GM10266 (cell line): ENCODE measurements around the gene CLEC6A.

Experiments
- DNase-seq: peaks from one replicate; pipeline ENCODE4 v3.0.0; 2012; ENCODE audit errors: extremely low spot score
- TF ChIP-seq, protein P1 (sequence below): IDR thresholded peaks from 2 replicates; pipeline ENCODE4 v1.5.1; 2012; ENCODE audit warnings: mild to moderate bottlenecking, low read depth; ENCODE audit not compliant: control insufficient read depth, insufficient read depth; ENCODE audit errors: missing control alignments

CLEC6A gene

DNA sequence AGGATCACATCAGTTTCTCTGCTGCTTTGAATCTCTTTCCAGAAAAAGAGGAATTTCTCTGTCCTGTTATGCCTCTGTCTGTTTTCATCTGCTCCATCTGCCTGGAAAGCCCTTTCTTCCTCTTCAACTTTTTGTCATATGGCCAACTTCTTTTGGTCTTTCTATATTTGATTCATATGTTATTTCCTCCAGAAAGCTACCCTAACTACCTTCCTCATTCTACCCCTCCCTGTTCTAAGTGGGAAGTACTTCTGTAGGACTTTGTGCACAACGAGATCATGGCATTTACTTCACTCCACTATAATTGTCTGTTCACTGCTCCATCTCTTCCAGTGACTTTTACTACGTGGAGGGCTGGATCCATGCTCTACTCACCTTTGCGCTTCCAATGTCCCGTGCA is 63.4 kb downstream of the CLEC6A start:
- TF ChIP-seq, protein P1, sequence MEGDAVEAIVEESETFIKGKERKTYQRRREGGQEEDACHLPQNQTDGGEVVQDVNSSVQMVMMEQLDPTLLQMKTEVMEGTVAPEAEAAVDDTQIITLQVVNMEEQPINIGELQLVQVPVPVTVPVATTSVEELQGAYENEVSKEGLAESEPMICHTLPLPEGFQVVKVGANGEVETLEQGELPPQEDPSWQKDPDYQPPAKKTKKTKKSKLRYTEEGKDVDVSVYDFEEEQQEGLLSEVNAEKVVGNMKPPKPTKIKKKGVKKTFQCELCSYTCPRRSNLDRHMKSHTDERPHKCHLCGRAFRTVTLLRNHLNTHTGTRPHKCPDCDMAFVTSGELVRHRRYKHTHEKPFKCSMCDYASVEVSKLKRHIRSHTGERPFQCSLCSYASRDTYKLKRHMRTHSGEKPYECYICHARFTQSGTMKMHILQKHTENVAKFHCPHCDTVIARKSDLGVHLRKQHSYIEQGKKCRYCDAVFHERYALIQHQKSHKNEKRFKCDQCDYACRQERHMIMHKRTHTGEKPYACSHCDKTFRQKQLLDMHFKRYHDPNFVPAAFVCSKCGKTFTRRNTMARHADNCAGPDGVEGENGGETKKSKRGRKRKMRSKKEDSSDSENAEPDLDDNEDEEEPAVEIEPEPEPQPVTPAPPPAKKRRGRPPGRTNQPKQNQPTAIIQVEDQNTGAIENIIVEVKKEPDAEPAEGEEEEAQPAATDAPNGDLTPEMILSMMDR = no peak
- no peak for DNase-seq

DNA sequence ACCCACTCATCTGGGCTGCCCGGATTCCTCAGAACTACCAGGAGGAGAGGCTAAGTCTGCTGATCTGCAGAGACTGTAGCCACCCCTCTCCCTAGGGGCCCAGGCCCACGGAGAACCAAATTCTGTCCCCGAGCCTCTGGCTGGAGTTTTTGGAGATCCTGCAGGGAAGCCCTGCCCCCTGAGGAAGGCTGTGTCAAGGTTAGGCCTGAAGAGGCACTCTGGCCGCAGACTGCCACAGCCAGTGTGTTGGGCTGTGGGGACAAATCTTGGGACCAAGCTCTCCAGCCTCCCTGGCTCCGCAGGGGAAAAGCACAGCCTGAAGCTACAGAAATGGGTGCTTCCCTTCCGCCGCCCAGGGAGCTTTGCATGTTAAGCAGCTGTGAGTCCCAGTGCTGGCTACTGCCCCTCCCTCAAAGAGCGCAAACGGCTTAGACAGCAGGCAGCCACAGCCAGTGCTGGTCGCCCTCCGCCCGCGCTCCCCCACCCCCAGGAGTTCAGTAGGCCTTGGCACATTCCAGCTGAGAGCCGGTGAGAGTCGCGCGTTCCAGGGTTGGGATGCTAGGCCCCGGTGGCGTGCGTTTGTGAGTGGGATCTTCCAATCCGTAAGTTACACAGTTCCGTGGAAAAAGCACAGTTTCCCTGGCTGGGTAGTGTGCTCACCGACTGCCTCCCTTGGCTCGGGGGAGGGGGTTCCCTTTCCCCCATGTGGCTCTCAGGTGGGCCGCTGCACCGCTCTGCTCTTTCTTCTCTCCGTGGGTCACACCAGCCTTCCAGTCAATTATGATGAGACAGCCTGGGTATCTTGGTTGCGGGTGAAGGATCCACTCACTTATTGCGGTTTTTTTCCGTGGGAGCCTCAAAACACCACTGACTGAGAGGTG is 71.7 kb downstream of the CLEC6A start:
- TF ChIP-seq, protein P1 = no peak

More for the DNA sequence above, 71.7 kb downstream of the CLEC6A start:
- no peak for DNase-seq
